ENCODE data around the gene FANCD2. TPM values are rescaled to one million over a fixed set of nuclear protein-coding genes. Genes with fewer than 3 reads are reported as not detected.
"Not testable (repeated sequence)": the region's sequence is repeated elsewhere in the genome, so short reads cannot be mapped to it uniquely, and the experiment has no call there.

FANCD2 gene
- total RNA-seq, 1 donor from 2014 or later: 7.0 TPM

GRCh38 chr3:10015461-10015904 is 10.8 kb upstream of the FANCD2 start:
- Mint-ChIP-seq H3K4me1 (ENCODE audit: low read depth, unreplicated experiment) (peaks cover 9% of the 10 kb centered on the region), H3K9me3 (ENCODE audit: unreplicated experiment) (peaks cover 2% of the 10 kb centered on the region), H3K4me3 (ENCODE audit: unreplicated experiment) (no peak overlapping the region), H3K36me3 (ENCODE audit: unreplicated experiment) (no peaks in the 10 kb centered on the region), H3K27me3 (ENCODE audit: unreplicated experiment) (no peaks in the 10 kb centered on the region), H3K27ac (ENCODE audit: unreplicated experiment) (peak overlapping the region; percentile 33)
- no peak for TF ChIP-seq CTCF (IDR thresholded peaks at IDR 0.05; ENCODE audit: partially characterized antibody, unreplicated experiment)
- DNase-seq: no peak

- no peak for TF ChIP-seq CTCF (IDR thresholded peaks at IDR 0.05; ENCODE audit: partially characterized antibody, unreplicated experiment)
- H3K36me3 Mint-ChIP-seq (ENCODE audit: unreplicated experiment): no peaks in the 10 kb centered on the region
- no peaks in the 10 kb centered on the region for H3K9me3 Mint-ChIP-seq (ENCODE audit: unreplicated experiment)
- no peaks in the 10 kb centered on the region for H3K27me3 Mint-ChIP-seq (ENCODE audit: unreplicated experiment)
- DNase-seq: no peak
- H3K4me3 Mint-ChIP-seq (ENCODE audit: unreplicated experiment): no peak overlapping the region
- no peak overlapping the region for H3K27ac Mint-ChIP-seq (ENCODE audit: unreplicated experiment)
- peaks cover 9% of the 10 kb centered on the region for H3K4me1 Mint-ChIP-seq (ENCODE audit: low read depth, unreplicated experiment)
Measured at GRCh38 chr3:10017636-10018292, 8.5 kb upstream of the FANCD2 start.

- H3K27ac Mint-ChIP-seq (ENCODE audit: unreplicated experiment); H3K36me3 Mint-ChIP-seq (ENCODE audit: unreplicated experiment); H3K27me3 Mint-ChIP-seq (ENCODE audit: unreplicated experiment); H3K9me3 Mint-ChIP-seq (ENCODE audit: unreplicated experiment); H3K4me1 Mint-ChIP-seq (ENCODE audit: low read depth, unreplicated experiment); H3K4me3 Mint-ChIP-seq (ENCODE audit: unreplicated experiment); DNase-seq: not testable (repeated sequence)
Measured at GRCh38 chr3:10018806-10019205, 7.4 kb upstream of the FANCD2 start.

GRCh38 chr3:10019326-10019725 is 6.9 kb upstream of the FANCD2 start:
- Mint-ChIP-seq H3K4me1 (ENCODE audit: low read depth, unreplicated experiment) (peaks cover 9% of the 10 kb centered on the region), H3K27me3 (ENCODE audit: unreplicated experiment) (no peaks in the 10 kb centered on the region), H3K9me3 (ENCODE audit: unreplicated experiment) (no peaks in the 10 kb centered on the region), H3K27ac (ENCODE audit: unreplicated experiment) (no peak overlapping the region), H3K36me3 (ENCODE audit: unreplicated experiment) (no peaks in the 10 kb centered on the region), H3K4me3 (ENCODE audit: unreplicated experiment) (no peak overlapping the region)
- no peak for DNase-seq
- TF ChIP-seq CTCF (IDR thresholded peaks at IDR 0.05; ENCODE audit: partially characterized antibody, unreplicated experiment): no peak

GRCh38 chr3:10021856-10022775 is 4.1 kb upstream of the FANCD2 start:
- Mint-ChIP-seq H3K9me3 (ENCODE audit: unreplicated experiment) (peaks cover 2% of the 10 kb centered on the region), H3K27me3 (ENCODE audit: unreplicated experiment) (no peaks in the 10 kb centered on the region), H3K4me3 (ENCODE audit: unreplicated experiment) (no peak overlapping the region), H3K36me3 (ENCODE audit: unreplicated experiment) (no peaks in the 10 kb centered on the region), H3K4me1 (ENCODE audit: low read depth, unreplicated experiment) (peaks cover 2% of the 10 kb centered on the region), H3K27ac (ENCODE audit: unreplicated experiment) (no peak overlapping the region)
- no peak for DNase-seq
- TF ChIP-seq CTCF (IDR thresholded peaks at IDR 0.05; ENCODE audit: partially characterized antibody, unreplicated experiment): no peak

All from glutamatergic neuron (in vitro differentiated cells).